Lower lobe of right lung (tissue), 2 donors: ENCODE results near the gene CELA3B. TPM values are rescaled to one million over a fixed set of nuclear protein-coding genes. Genes with fewer than 3 reads are reported as not detected.
"Not testable (repeated sequence)": the region's sequence is repeated elsewhere in the genome, so short reads cannot be mapped to it uniquely, and the experiment has no call there.

ENCODE experiments used
- ATAC-seq, 2 donors: fragments of 200-7000 bp; cut with Tn5 transposase; one replicate each; pipeline ENCODE4 v1.9.1; 2020 to 2022; ENCODE audit warnings: mild to moderate bottlenecking in 2 of 2, moderate library complexity in 2 of 2
- DNase-seq: peaks from one replicate; pipeline ENCODE4 v3.0.0-alpha.2; 2020
- H3K27ac ChIP-seq: fragments of 200-600 bp; one replicate; pipeline ENCODE4 v1.8.0; 2022
- H3K27me3 ChIP-seq: fragments of 200-600 bp; one replicate; pipeline ENCODE4 v1.8.0; 2022; ENCODE audit warnings: low read depth
- H3K36me3 ChIP-seq: fragments of 200-600 bp; one replicate; pipeline ENCODE4 v1.8.0; 2022; ENCODE audit warnings: mild to moderate bottlenecking
- H3K4me1 ChIP-seq: fragments of 200-600 bp; one replicate; pipeline ENCODE4 v1.8.0; 2022
- H3K4me3 ChIP-seq: fragments of 200-600 bp; one replicate; pipeline ENCODE4 v1.8.0; 2022; ENCODE audit warnings: mild to moderate bottlenecking
- H3K9me3 ChIP-seq: fragments of 200-600 bp; one replicate; pipeline ENCODE4 v1.8.0; 2022
- CTCF ChIP-seq: fragments of 200-600 bp; IDR thresholded peaks from one replicate; pipeline ENCODE4 v1.8.0; 2022; ENCODE audit warnings: antibody characterized with exemption, mild to moderate bottlenecking
- intact Hi-C: fragments of 100-400 bp; cut with DNase I; formaldehyde crosslinking; loops from one replicate; pipeline ENCODE4 v1.11.0; 2022
- total RNA-seq: library from RNA; stranded (reverse); fragmentation: NEBNext Ultra II Directional; extraction: Animal tissue kit (Norgen Biotek cat#: 25700); gene quantifications from one replicate; pipeline ENCODE4 v1.2.1, GENCODE V29; 2021
- donor health status: DM: no; HTN: yes; CAD: no; lungs with severe emphysema.

Gene CELA3B
- total RNA-seq, 1 donor from 2014 or later: not detected

GRCh38 chr1:21961337-21961736, 15.5 kb upstream of the CELA3B start:
- Histone ChIP-seq H3K4me3 (no peak overlapping the region), H3K27me3 (no peaks in the 10 kb centered on the region), H3K9me3 (no peaks in the 10 kb centered on the region), H3K36me3 (no peaks in the 10 kb centered on the region), H3K4me1 (peaks cover 23% of the 10 kb centered on the region), H3K27ac (no peak overlapping the region)
- ATAC-seq: no peak
- no peak for TF ChIP-seq CTCF
- no peak for DNase-seq
- intact Hi-C loops: no loop called here

GRCh38 chr1:21961799-21962198, 15.0 kb upstream of the CELA3B start:
- ATAC-seq (no peak), DNase-seq (no peak)
- Histone ChIP-seq H3K9me3 (no peaks in the 10 kb centered on the region), H3K36me3 (no peaks in the 10 kb centered on the region), H3K4me1 (peaks cover 18% of the 10 kb centered on the region), H3K27me3 (no peaks in the 10 kb centered on the region), H3K4me3 (no peak overlapping the region), H3K27ac (no peak overlapping the region)
- TF ChIP-seq CTCF: no peak
- intact Hi-C loops: no loop called here

GRCh38 chr1:21963477-21964217, 13.2 kb upstream of the CELA3B start:
- DNase-seq: peak; percentile 84
- Histone ChIP-seq H3K4me3 (no peak overlapping the region), H3K27ac (no peak overlapping the region)

GRCh38 chr1:21966247-21967000, 10.4 kb upstream of the CELA3B start:
- intact Hi-C loops: no loop called here
- no peak for ATAC-seq
- H3K36me3 ChIP-seq: no peaks in the 10 kb centered on the region
- H3K27ac ChIP-seq: no peak overlapping the region
- TF ChIP-seq CTCF: no peak
- H3K9me3 ChIP-seq: no peaks in the 10 kb centered on the region
- H3K27me3 ChIP-seq: no peaks in the 10 kb centered on the region
- DNase-seq: no peak
- H3K4me3 ChIP-seq: no peak overlapping the region
- H3K4me1 ChIP-seq: peaks cover 5% of the 10 kb centered on the region

More at GRCh38 chr1:21963477-21964217, 13.2 kb upstream of the CELA3B start:
- intact Hi-C loops: no loop called here
- peak; percentile 95 for TF ChIP-seq CTCF
- peaks cover 5% of the 10 kb centered on the region for H3K4me1 ChIP-seq
- ATAC-seq: peak; percentile 92 to 94
- no peaks in the 10 kb centered on the region for H3K36me3 ChIP-seq
- H3K9me3 ChIP-seq: no peaks in the 10 kb centered on the region
- H3K27me3 ChIP-seq: no peaks in the 10 kb centered on the region

- H3K27me3 ChIP-seq, H3K9me3 ChIP-seq, H3K4me1 ChIP-seq, DNase-seq, H3K27ac ChIP-seq, H3K36me3 ChIP-seq, intact Hi-C loops, H3K4me3 ChIP-seq, ATAC-seq: not testable (repeated sequence)
Observed at GRCh38 chr1:21967216-21967615, 9.6 kb upstream of the CELA3B start.

- H3K4me1 ChIP-seq, H3K27ac ChIP-seq, H3K9me3 ChIP-seq, DNase-seq, H3K4me3 ChIP-seq, ATAC-seq, intact Hi-C loops, H3K36me3 ChIP-seq, H3K27me3 ChIP-seq: not testable (repeated sequence)
Observed at GRCh38 chr1:21969066-21969465, 7.8 kb upstream of the CELA3B start.

- H3K4me1 ChIP-seq, intact Hi-C loops, DNase-seq, H3K27ac ChIP-seq, ATAC-seq, H3K4me3 ChIP-seq, H3K27me3 ChIP-seq, H3K36me3 ChIP-seq, H3K9me3 ChIP-seq: not testable (repeated sequence)
Observed at GRCh38 chr1:21970523-21970922, 6.3 kb upstream of the CELA3B start.

GRCh38 chr1:21972973-21973441, 3.8 kb upstream of the CELA3B start:
- H3K27me3 ChIP-seq, H3K36me3 ChIP-seq, H3K4me3 ChIP-seq, DNase-seq, H3K27ac ChIP-seq, H3K9me3 ChIP-seq, ATAC-seq, H3K4me1 ChIP-seq, intact Hi-C loops: not testable (repeated sequence)

- H3K36me3 ChIP-seq, intact Hi-C loops, ATAC-seq, DNase-seq, H3K9me3 ChIP-seq, H3K4me3 ChIP-seq, H3K27ac ChIP-seq, H3K27me3 ChIP-seq, H3K4me1 ChIP-seq: not testable (repeated sequence)
Observed at GRCh38 chr1:21973948-21974347, 2.9 kb upstream of the CELA3B start.
